Measurements from ENCODE around the gene DNMT3L.
"Not testable (repeated sequence)": the region's sequence is repeated elsewhere in the genome, so short reads cannot be mapped to it uniquely, and the experiment has no call there.

The DNMT3L gene

DNA sequence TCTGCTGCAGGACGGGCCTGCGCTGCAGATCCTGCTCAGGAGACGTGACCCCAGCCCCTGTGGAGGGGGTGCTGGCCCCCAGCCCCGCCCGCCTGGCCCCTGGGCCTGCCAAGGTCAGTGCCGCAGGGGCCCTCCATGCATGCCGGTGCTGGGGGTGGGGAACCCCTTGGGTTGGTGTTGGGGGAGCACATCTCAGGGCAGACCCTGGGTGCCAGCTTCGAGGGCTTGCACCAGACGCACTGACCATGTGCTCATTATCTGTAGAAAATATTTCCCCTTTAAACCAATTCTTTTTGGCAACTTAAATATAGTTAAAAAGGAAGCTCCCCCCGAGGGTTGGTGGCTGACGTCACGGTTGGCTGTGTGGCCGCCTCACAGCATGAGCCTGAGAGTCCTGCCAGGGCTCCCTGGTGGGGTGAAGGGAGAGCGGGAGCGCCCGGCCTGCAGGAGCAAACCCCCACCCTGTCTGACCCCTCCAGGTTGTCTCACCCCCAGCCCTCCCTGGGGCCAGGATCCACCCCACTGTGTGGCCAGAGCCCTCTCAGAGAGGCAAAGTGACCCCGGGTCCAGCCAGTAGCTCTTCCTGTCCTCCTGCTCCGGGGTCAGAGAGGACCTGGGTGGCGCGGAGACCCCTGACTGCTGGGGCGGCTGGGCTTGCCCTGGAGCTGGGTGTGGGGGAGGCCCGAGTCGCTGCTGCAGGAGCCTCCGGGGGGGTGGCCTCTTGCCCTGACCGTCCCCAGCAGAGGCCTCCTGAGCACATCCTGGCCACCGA, 32.9 kb upstream of the DNMT3L start:
- no peak for FAIRE-seq

DNA sequence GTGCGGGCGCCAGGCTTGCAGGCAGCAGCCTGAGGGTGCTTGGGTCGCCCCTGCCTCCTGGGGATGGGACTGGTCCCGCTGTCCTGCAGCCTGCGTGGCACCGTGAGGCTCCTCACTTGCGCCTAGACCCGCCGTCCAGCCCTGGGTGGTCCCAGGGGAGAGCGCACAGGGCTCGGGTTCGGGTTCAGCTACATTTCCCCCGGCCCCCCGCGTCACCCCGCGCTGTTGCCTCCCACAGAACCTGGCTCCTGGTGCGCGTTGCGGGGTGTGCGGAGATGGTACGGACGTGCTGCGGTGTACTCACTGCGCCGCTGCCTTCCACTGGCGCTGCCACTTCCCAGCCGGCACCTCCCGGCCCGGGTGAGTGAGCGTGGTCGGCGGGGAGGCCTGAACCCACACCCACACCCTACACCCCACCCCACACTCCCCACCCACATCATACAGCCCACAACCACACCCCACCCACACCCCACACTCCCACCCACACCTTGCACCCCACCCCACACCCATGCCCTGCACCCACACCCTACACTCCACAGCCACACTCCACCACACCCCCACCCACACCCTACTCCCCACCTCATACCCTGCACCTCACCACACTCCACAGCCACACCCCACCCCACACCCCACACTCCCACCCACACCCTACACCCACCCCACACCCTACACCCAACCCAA, 32.0 kb upstream of the DNMT3L start:
- no peak for FAIRE-seq

DNA sequence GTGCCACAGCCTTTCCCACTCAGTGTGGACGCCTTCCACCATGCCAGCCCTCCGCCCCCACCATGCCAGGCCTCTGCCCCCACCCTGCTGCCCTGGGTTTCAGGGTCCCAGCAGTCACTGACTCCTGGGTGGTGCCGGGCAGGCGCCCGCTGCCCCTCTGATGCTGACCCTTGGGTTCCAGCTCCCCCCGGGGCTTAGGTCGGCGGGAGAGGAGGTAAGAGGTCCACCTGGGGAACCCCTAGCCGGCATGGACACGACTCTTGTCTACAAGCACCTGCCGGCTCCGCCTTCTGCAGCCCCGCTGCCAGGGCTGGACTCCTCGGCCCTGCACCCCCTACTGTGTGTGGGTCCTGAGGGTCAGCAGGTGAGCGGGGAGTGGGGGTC, 31.1 kb upstream of the DNMT3L start:
- FAIRE-seq: no peak

DNA sequence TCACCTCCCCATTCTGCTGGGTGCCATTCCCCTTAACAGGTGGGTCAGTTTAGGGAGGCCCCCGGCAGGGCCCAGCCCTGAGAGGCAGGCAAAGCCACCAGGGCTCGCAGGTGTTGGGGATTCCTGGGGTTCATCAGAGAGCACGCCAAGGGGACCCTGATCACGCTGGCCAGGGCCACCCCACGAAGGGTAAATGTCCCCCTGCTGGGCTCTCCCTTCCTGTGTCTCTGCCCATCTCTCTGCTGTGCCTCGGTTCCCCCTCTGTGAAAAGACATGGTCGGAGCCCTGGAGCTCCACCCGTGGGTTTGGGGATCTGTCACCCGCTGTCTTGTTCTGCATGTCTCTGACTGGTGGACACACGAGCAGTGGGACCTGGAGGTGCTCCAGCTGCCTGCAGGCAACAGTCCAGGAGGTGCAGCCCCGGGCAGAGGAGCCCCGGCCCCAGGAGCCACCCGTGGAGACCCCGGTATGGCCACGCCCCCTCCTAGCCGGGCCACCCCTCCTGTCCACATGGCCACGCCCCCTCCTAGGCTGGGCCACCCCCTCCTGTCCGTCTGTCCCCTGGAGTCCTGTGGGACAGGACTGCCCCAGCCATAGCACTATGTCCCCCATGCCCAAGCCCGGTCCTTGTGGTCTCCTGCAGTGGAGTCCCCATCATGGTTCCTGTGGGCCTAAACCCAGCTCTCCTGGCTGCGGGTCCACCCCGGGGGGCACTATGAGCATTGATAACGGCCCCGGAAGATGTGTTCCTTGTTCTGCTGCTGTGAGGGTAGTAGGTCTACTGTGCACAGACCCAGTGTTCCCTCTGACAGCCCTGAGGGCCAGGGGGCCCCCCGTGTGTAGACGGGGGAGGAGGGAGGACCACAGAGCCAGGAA, 30.5 kb upstream of the DNMT3L start:
- FAIRE-seq: no peak

DNA sequence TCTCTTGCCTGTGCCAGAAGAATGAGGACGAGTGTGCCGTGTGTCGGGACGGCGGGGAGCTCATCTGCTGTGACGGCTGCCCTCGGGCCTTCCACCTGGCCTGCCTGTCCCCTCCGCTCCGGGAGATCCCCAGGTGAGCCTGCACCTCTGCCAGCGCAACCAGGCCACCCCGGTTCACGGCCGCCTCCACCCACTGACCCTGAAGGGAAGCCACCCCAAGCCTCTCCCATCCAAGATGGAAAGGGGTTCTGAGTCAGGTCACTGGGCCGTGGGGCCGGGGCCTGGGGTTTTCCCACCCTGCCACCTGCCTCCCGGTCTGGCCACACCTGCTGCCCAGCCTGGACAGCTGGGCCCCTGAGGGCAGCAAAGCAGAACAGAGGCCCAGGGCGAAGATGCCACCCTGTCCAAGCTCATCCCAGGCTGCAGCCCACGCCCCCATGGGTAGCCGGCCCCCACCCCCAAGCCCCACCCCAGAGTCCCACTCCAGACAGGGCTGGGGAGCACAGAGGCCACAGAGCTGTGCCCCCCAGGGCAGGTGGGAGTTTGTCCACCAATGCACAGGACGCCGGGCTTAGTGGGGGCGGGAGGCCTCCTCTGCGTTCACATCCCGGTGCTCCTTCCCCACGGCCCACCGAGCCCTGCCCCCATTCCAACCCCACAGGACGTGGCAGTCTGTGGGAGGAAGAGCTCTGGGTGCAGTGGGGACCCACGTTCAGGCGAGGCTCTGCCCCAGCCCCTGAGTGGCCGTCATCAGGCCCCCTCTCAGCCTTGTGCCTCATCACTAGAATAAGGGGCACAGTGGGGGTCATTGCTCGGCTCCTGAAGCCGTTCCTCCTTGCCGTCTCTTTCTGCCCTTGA, 29.6 kb upstream of the DNMT3L start:
- no peak for FAIRE-seq

DNA sequence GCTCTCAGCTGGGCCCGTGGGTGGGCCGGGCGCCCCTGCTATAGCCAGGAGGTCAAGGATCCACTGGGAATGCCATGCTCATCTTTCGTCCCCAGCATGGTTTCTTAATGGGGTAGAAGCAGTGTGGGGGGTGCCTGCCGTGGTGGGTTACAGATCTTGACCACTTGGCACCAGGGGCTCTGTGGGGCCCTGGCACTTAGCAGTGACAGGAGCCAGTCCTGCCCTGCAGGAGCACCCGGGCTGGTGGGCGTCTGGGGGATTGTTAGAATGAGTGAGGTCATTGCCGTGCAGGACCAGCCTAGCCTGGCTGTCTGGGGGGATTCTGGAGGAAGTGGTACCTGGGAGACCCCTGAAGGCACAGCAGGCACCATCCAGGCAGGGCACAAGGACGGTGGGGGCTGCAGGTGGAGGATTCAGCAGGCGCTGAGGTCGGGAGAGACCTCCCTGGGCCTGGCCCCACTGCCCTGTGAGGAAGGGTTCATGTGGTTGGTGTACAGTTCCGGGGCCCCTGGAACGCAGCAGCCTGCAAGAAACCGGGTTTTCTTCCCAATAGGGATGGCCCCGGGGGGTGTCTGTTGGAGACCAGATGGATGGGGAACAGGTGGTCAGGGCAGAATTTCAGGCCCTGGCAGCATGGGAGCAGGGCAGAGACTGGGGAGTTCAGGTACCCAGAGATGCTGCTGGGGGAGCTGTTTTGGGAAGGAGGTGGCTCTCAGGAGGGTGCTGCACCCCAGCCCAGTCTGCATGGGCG, 28.8 kb upstream of the DNMT3L start:
- FAIRE-seq: no peak

DNA sequence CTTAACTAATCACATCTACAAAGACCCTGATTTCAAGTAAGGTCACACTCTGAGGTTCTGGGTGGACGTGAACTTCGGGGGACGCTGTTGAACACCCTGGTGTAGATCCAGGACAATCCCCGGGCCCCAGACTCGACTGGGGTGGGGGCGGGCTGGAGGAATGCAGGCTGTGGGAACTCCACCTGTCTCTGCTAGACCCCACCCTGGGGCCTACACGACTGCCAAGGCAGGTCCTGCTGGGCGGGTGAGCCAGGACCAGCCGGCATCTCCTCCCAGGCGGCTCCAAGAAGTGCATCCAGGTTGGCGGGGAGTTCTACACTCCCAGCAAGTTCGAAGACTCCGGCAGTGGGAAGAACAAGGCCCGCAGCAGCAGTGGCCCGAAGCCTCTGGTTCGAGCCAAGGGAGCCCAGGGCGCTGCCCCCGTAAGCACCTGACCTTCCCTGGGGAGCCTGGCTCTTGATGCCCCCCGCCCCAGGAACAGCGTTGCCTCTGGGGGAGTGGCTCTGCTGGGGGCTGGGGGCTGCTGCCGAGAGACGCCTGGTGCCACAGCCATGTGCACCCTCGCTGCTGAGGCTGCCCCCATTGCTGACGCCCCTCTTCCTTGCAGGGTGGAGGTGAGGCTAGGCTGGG, 27.8 kb upstream of the DNMT3L start:
- FAIRE-seq: no peak

DNA sequence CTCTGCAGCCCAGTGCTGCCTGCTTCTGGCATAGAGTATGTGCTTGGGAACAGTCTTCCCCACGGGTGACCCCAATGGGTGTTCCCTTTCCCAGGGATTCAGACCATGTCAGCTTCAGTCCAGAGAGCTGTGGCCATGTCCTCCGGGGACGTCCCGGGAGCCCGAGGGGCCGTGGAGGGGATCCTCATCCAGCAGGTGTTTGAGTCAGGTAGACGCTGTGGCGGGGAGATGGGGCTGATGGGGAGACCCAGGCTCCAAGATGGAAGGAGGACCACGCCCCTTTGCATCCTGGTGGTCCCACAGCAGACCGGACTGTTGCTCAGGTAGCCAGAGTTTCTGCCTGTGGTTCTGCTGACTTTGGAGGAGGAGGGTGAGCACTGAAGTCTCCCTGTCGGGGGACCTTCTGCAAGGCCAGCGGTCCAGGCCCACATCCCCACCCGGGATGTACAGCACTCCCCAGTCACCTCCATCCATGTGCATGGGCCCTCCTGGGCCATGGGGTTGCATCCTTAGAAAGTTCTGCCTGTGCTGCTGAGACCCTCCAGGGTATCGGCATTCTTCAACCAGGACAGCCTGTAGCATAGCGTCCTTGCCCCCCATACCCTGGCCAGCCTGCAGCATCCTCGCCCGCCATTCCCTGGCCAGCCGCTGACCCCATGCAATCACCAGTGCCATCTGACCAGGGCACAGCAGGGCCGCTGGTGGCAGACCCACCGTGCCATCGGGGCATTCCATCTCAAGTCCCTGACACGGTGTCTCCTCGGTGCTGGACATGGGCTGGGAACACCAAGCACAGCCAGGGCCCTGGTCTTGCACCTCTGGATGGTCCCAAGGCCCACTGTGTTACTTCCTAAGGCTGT, 26.8 kb upstream of the DNMT3L start:
- no peak for FAIRE-seq

DNA sequence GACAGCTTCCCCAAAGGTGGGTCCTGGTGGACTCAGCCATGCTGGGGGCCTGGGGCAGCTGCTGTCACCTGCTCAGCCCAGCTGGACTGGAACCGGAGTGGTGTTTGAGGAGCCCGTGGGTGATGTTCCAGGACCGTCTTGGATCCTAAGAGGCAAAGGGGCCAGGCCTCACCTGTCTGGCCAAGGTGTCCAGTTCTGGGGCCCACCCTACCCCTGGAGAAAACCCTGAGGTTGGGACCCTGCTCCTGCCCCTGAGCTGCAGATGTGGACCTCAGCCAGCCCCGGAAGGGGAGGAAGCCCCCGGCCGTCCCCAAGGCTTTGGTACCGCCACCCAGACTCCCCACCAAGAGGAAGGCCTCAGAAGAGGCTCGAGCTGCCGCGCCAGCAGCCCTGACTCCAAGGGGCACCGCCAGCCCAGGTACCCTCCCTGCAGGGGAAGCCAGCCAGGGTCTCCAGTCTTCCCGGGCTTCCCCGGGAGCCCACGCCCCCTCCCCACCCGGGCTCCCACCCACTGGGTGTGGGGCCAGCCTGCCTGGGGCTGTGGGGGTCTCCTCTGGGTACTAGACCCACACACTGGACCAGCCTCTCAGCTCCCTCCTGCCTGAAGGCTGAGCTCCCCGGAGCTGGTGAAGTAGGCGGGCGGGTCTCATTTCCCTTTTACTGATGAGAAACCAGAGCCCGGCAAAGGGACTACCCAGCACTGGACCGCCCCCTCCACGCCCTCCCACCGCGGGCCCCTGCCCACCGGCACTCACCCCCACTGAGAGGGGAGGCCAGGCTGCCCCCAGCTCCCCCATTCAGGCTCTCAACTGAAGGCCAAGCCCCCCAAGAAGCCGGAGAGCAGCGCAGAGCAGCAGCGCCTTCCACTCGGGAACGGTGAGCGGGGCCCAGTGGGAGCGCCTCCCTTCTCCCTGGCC, 25.3 kb upstream of the DNMT3L start:
- no peak for FAIRE-seq

DNA sequence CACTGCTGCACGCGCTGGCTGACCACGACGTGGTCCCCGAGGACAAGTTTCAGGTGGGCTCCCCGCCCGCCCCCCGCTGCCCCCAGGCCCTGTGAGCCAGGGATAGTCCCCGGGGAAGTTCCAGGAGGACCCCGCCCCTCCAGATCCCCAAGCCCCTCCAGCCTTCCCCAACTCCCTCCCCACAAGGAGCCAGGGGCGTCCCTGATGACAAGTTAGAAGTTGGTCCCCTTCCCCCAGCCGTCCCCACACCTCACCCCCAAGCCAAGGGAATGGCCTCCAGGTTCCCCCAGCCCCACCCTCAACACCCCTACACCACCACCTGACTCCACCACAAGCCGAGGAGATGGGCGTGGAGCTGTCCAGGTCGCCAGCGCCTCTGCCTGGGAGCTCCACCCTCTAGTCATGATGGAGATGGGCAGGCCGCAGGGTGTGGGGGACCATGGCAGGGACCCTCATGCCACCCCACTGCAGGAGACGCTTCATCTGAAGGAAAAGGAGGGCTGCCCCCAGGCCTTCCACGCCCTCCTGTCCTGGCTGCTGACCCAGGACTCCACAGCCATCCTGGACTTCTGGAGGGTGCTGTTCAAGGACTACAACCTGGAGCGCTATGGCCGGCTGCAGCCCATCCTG, 24.5 kb upstream of the DNMT3L start:
- no peak for FAIRE-seq

DNA sequence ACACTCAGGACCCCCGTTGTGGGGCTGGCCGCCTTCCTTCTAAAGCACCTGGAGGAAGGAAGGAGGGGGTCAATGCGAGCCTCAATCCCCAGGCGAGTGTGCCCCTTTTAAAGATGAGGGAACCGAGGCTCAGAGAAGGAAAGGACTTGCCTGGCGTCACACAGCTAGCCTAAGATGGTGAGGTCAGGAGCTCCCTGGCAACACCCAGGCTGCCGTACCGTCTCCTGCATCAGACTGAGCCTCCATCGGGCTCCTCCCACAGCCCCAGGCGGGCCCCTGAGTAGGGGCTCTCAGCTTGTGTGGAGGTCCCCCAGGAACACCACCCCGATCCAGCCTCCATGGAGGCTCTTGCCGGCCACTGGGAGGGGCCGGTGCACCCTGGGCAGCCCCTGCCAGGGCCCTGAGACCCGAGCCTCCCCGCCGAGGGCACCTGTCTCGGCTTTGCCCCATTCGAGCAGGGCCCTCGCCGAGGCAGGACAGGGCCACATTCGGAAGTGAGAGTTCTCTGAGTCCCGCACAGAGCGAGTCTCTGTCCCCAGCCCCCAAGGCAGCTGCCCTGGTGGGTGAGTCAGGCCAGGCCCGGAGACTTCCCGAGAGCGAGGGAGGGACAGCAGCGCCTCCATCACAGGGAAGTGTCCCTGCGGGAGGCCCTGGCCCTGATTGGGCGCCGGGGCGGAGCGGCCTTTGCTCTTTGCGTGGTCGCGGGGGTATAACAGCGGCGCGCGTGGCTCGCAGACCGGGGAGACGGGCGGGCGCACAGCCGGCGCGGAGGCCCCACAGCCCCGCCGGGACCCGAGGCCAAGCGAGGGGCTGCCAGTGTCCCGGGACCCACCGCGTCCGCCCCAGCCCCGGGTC, 23.7 kb upstream of the DNMT3L start, which contains the start of gene AIRE:
AIRE (plus strand) TSS at position 739 of the 855 bp plus-strand sequence. CDS start 131 bp downstream, outside the sequence.
- no peak for FAIRE-seq

DNA sequence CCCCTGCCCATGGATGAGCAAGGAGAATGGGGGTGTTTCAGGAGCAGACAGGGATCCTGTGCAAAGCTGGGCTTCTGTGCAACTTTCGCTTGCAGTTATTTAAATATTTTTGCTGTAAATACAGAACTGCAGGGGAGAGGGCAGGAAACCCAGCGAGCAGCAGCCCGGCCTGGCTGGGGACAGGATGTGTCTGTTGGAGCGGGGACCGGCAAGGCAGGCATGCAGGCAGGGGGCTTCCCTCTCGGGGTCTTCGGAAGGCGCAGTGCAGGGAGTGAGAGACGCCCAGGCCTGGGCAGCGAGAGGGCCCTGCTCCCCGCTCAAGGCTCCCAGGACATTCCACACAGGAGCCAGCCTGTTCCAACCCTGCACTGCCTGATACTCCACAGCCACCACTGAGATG, 22.3 kb upstream of the DNMT3L start:
- FAIRE-seq: no peak

DNA sequence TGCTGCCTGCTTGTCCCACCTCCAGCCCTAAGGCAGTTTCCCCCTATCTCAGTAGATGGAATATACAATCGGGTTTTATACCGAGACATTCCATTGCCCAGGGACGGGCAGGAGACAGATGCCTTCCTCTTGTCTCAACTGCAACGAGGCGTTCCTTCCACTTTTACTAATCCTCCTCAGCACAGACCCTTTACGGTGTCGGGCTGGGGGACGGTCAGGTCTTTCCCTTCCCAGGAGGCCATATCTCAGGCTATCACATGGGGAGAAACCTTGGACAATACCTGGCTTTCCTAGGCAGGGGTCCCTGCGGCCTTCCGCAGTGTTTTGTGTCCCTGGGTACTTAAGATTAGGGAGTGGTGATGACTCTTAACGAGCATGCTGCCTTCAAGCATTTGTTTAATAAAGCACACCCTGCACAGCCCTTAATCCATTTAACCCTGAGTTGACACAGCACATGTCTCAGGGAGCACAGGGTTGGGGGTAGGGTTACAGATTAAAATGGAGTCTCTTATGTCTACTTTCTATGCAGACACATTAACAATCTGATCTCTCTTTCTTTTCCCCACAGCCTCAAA, 21.6 kb upstream of the DNMT3L start:
- not testable (repeated sequence) for FAIRE-seq

DNA sequence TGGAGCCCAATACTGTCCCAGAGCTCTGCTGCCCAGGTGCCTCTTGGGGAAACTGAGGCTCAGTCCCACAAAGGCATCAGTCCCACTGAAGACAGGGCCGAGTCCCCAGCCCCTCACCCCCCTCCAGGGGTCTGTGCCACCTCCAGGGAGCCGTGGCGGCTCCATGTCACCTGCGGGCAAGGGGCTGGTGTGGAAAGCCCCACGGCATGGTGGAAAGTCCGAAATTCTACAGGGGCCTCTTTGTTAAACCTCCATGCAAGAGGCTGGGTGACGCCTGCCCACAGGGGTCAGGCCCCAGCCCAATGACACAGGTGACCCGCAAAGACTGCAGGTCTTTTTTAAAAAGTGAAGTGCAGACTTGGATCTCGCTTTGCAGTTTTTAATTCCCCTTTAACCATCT, 20.7 kb upstream of the DNMT3L start:
- no peak for FAIRE-seq

DNA sequence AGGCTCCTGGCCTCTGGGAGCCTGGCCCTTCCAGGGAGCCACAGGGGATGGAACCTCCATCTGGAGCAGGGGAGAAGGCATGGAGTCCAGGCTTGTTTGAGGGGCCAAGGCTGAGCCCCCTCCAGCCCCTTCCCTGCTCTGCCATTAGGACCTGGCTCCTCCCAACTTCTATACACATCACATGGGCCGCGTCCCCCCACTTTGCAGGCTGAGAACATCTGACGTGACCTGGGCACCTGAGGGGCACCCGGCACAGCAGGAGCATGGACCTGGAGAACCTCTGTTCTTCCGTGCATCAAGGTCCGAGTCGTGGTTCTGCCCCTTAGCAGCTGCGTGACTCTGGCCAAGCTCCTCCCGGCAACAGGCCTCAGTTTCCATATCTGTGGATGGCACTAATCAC, 20.1 kb upstream of the DNMT3L start:
- no peak for FAIRE-seq

DNA sequence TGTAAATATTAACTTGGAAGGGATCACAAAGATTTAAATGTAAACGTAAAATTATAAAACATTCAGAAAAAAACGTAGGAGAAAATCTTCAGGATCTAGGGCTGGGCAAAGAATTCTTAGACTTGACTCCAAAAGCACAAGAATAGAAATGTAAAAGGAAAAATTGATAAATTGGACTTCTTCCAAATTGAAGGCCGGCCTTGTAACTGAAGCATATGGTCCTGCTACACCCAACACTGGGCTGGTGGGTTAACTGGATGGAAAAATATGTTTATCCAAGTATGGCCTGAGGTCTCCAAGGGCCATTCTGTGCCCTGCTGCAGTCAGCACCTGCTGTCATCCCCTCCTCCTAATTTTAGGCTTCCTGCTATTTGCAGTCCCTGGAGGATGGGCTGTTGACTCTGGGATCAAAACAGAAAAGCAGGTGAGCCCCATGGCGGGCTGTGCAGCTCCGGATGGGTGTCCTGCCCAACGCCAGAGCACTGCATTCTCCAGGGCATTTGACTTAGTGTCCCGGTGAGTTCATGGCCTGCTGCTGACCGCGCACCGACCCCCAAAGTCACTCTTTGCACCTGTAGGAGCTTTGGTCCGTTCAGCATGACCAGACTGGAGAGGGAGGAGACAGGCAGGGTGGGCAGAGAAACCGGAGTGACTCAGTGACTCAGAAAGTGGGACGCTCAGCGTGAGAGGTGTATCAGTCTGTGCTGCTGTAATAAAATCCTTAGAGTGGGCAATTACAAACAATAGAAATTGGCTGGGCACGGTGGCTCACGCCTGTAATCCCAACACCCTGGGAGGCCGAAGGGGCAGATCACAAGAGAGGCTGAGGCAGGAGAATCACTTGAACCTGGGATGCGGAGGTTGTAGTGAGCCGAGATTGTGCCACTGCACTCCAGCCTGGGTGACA, 17.9 kb upstream of the DNMT3L start:
- no peak for FAIRE-seq

Measured in A204.1 (cell line).